NCI-H774 (cell line): ENCODE results near the gene RAB25.
"Not testable (repeated sequence)": the region's sequence is repeated elsewhere in the genome, so short reads cannot be mapped to it uniquely, and the experiment has no call there.

Experiments
- DNase-seq: peaks from one replicate; lab custom pipeline; 2025; lab: John Stamatoyannopoulos, UW

RAB25 gene

DNA sequence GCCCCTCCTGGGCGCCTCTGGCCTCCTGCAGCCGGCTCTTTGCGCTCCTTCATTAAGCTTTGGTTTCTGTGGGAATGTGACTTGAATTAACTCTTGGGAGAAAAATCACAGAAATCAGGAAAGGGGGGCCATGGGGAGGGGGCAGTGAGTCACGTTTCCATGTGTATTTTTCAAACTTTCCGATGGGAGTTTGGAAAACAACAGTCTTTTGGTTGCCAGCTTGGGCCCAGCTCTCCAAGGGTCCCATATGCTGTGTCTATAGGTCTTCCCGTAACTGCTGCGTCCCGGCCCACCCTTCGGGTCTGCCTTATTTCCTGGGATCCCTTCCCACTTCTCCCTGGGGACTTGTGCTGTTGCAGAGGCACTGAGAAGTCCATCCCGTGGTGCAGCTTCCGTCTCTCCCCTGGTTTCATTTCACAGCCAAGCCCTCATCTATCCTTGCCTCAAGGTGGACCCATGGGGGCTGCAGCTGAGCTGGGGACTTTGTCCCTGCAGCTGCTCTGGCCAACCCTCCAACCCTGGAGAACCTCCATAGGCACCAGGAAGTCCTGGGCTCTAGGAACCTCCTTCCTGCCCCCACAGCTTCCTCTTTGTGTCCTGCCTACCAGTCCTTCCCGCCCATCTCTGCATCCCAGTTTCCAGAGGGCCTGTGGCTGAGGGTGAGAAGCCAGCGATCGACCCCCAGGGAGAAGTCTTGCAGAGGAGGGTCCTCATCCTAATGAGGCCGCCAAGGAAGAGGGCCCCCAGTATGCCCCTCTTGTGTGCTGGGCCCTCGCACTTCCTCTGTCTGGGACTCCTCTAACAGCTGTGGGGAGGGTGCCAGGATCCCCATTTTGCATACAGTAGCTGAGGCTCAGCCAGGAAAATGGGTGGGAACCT is 41.9 kb downstream of the RAB25 start:
- no peak for DNase-seq

DNA sequence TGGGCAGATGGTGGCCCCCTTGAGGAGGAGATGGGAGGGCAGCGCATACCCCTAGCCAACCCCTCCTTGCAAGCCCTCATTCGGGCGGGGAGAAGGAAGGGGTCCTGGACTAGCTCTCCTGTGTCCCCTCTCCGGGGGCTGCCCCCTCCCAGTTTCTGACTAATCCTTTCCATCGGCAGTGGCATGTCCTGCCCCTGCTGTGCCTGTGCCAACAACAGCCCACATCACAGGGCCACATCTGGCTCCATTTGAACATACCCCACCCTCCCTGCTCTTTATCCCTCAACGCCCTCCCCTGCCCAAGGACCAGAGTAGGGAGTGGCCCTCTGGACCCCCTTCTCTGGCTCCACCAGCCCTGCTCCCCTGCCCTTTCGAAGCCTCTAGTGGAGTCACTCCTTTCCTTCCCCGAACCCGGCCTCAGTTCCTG is 42.6 kb downstream of the RAB25 start:
- DNase-seq, result no peak

DNA sequence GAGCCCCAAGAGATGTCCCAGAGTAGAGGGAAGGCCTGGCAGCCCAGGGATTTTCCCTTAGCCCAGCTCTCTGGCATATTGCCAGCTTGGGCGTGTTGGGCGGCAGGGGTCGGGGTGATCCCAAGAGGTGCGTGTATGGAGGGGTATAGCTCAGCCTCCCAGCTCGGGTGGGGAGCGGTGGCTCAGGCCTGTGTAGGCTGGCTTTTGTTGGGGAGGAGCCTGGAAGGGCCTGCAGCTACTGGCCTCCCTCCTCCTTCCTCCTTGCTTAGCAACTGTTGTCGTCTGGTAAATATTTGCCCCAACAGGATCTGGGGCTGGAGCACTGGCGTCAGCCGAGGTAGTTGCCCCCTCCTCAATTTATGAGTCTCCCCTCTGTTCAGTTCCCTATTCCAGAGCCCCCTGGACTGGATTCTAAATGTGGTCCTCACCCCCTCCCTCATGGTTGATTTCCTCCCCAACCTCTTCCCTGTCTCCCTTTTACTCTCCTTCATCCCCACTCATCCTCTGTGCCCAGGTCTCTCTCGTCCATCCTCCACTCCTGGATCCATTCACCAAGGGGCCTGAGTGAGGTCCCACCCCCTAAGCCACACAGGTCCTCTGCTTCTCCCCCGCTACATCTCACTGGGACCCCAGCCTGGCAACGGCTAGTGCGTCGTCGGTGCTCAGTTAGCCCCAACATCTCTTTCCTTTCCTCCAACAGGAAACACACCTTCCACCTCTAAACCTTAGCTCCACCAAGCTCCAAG is 43.3 kb downstream of the RAB25 start:
- peak; percentile 70 for DNase-seq

DNA sequence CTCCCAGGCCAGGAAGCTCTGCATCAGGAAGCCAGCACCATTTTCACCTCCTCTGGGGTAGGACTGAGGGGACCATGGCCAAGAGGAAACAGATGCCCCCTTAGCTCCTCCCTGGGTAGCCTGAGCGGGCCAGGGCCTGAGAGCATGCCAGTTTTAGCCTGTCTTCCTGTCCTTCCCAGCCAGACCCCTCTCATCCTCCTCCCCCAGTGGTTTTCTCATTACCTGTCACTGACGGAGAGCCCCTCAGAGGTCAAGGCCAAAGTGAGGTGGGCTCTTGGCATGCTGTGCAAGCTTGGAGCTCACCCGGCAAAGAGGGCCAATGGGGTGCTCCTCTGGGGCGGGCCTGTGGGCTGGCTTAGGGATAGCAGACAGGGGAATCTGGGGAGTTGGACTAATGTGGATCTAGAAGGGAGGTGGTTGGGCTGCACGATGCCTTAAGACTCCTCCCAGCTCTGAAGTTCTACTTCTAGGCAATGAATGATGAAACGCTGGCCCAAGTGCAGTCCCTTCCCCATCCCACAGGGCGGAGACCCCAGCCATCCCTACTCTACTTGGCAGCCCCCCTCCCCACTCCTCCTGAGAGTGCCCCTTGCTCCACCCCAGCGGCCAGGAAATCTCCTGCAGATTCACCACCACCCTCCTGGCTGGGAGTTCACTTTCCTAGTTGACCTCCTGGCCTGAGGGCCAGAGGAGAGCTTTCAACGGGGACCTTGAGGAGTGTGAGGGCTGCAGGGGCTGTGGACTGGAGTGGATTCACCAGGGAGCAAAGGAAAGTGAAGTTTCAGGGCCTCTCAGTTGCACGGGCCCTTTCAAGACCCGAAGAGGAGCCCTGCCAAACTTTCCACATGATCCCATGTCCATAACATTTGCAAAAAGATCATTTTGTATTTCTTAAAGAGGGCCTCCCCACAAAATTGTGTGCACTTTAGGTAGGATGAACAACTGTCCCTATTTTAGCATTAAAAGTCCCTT is 44.2 kb downstream of the RAB25 start:
- DNase-seq, result no peak

DNA sequence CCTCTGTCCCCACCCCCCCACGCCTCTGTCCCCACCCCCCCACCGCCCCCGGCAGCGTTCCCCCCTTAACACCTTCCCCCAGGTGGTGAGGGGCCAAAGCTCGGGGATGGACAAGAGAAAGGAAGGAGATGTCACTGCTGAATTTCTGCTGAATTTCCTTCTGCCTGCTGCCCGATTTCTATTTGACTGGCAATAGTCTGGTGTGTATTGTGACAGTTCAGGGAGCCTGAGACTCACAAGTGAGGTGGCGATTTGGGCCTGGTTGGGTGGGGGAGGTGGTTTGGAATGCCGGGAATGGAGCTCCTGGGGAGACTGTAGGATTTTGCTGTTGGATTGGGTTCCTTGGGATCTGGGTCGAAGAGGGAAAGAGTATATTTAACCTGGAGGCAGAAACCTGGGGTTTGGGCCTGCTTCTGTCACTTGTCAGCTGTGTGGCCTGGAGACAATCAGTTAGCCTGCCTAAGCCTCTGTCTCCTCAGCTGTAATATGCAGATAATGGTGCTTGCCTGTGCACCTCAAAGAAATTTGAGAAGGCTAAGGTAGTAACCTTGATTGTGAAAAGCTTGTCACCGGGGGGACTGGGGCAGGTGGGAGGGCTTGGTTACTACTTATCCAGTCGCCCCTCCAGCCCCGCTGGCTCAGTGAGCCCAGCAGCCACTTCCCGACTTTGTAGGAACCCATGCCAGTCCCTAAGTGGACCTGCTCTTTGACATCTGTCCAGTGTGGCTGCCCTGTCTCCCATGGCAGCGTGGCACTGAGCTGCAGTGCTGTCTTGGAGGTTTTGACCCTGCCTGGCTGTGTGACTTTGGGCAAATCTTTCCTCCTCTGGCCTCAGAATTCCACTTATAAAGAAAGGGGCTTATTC is 45.9 kb downstream of the RAB25 start:
- DNase-seq, result no peak

DNA sequence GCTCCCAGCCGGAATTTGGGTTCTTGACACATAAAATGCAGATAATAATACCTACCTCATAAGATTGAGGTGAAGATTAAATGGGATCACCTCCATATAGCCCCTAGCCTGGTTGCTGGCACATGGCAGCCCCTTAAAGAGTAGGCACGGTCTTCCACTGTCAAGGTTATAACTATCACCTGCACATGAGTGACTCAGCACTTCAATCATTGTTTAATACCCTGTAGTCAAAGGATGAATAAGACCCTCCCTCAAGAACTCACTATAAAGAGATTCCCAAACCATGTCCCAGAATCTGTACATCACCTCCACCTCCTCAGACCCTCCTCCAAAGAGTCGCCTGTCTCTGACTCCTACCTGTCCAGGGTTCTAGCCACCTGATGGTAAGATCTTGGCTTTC is 47.1 kb downstream of the RAB25 start:
- no peak for DNase-seq

DNA sequence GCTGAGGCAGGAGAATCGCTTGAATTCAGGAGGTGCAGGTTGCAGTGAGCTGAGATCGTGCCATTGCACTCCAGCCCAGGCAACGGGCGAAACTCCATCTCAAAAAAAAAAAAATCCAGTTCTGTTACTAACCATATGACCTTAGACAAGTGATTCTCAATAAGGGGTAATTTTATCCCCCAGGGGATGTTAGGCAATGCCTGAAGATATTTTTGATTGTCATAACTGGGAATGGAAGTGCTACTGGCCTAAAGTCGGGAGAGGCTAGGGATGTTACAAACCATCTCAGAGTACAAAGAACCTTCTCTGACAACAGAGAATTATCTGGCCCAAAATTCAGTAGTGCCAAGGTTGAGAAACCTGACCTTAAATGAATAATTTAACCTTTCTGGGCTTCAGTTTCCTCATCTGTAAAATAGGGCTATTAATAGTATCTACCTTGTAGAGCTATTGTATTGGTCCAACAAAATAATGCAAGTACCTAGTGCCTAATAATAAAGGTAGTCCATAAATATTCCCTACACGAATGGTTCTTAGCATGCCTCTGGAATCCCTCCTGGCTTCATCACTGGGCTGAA is 47.8 kb downstream of the RAB25 start:
- no peak for DNase-seq

DNA sequence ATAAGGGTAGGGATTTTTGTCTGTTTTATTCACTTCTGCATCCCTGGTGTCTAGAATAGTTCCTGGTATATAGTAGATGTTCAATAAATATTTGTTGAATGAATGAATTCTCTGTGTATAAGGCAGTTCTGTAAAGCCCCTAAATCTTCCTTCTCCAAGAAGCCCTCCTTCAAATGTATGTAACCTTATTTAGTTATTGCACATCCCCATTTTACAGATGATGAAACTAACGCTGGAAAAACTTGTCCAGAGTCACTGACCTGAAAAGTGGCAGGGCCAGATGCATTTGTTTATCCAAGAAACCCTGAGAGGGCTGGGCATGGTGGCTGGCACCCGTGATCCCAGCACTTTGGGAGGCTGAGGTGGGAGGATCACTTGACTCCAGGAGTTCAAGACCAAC is 49.3 kb downstream of the RAB25 start:
- DNase-seq, result no peak

DNA sequence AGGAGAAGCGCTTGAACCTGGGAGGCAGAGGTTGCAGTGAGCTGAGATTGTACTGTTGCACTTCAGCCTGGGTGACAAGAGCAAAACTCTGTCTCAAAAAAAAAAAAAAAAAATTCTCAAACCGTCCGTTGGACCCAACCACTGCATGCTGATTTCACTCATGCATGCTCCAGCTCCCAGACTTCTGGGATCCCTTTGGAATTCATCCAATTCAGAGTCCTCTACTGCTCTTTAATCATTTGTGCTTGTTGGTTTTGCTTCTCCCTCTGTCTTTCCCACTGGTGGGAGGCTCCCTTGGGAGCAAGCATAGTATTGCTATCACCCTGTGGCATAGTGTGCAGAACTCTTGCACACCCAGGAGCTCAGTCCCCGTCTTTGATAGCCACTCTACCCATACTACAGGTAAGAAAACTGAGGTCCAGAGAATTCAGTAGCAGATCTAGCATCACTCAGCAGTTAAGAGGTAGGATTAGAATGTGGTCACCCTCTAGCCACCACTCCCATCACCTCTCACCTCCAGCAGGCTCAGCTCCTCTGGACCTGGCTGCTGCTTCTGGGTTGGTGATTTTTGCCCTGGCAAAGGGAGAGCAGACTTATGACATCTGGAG is 50.5 kb downstream of the RAB25 start:
- DNase-seq, result no peak

DNA sequence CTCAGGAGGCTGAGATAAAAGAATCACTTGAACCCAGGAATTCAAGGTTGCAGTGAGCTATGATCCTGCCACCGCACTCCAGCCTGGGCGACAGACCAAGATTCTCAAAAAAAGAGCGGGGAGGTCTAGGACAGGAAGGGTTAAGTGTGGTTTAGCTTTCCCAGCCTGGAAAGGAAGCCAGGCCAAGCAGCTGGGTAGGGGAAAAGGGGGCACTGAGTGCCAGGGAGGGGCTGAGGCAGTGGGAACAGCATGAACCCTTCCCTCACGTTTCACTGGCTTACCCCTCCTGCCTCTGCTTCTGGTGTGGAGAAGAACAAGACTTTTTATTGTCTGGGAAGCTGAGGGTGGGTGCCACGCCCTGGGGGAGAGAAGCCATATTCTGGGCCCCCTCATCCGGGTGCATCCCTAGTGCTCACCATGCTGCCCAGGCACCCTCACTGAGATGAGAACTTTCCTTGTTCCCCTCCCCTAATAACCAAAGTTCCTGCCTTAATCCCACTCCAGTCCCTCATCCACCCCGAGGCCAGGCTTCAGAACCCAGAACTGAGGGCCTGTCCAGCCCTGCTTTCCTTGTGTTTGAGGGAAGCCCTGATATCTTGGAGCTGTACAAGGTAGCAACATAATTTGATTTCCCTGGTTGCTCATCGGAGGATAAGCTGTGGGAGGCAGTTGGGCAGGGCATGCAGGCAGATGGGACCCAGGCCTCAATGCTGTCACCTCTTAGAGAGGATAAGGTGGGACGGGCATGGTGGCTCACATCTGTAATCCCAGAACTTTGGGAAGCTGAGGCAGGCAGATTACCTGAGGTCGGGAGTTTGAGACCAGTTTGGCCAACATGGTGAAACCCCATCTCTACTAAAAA is 51.5 kb downstream of the RAB25 start:
- no peak for DNase-seq

DNA sequence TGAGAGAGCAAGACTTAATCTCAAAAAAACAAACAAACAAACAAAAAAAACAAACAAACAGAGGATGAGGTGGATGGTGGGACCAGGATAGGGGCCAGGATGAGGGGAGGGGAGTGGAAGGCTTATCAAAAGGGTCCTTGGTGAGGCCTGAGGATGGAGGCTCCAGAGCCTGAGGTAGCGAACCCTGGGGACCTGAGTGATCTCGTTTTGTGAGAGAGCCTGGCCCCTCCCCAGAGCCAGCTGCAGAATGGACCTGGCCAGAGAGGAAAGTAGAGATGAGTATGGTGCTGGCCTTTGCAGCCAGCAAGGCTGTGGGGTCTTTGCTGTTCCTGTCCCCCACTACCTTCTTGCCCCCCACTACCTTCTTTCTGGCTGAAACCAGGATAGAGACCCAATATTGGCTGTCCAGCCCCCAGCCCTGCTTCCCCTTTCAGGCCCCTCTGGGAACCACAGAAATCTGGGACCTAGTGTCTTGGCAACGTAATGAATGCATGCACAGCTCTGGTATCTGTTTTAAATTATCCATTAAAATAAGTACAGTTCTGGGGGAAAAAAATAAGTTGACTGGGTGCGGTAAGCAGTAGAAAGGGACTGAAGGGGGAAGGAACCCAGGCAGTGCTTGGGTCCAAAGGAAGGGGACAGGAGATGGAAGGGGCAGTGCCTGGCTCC is 52.5 kb downstream of the RAB25 start:
- no peak for DNase-seq

DNA sequence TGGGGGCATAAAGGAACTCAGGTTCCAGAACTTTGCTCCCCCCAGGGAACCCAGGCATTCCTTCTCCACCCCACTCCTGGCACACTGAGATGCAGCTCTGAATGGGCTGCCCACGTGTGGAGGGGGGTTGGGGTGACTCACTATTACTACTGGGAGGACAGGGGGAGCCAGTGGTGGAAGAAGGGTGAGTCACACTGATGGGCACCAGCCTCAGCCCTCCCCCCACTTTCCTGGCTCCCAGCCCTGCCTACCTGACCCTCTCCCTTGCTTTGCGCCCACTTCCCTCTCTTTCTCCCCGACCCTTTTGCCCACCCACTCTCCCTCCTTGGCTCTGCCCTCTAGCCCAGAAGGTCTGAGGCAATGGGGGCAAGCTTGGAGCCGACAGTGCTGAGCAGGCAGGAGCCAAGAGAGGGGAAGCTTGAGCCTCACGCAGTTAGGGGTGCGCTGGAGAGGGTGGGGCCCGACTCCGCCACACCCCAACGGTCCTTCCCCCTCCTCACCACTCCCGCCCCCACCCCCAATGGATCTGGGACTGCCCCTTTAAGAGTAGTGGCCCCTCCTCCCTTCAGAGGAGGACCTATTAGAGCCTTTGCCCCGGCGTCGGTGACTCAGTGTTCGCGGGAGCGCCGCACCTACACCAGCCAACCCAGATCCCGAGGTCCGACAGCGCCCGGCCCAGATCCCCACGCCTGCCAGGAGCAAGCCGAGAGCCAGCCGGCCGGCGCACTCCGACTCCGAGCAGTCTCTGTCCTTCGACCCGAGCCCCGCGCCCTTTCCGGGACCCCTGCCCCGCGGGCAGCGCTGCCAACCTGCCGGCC is 53.4 kb downstream of the RAB25 start, which contains the start of gene LMNA:
LMNA (plus strand) TSS at position 611 of the 818 bp plus-strand sequence. CDS start 208 bp downstream, outside the sequence.
- DNase-seq, result peak; percentile 53

DNA sequence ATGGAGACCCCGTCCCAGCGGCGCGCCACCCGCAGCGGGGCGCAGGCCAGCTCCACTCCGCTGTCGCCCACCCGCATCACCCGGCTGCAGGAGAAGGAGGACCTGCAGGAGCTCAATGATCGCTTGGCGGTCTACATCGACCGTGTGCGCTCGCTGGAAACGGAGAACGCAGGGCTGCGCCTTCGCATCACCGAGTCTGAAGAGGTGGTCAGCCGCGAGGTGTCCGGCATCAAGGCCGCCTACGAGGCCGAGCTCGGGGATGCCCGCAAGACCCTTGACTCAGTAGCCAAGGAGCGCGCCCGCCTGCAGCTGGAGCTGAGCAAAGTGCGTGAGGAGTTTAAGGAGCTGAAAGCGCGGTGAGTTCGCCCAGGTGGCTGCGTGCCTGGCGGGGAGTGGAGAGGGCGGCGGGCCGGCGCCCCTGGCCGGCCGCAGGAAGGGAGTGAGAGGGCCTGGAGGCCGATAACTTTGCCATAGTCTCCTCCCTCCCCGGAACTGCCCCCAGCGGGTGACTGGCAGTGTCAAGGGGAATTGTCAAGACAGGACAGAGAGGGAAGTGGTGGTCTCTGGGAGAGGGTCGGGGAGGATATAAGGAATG is 54.1 kb downstream of the RAB25 start:
- DNase-seq, result no peak

DNA sequence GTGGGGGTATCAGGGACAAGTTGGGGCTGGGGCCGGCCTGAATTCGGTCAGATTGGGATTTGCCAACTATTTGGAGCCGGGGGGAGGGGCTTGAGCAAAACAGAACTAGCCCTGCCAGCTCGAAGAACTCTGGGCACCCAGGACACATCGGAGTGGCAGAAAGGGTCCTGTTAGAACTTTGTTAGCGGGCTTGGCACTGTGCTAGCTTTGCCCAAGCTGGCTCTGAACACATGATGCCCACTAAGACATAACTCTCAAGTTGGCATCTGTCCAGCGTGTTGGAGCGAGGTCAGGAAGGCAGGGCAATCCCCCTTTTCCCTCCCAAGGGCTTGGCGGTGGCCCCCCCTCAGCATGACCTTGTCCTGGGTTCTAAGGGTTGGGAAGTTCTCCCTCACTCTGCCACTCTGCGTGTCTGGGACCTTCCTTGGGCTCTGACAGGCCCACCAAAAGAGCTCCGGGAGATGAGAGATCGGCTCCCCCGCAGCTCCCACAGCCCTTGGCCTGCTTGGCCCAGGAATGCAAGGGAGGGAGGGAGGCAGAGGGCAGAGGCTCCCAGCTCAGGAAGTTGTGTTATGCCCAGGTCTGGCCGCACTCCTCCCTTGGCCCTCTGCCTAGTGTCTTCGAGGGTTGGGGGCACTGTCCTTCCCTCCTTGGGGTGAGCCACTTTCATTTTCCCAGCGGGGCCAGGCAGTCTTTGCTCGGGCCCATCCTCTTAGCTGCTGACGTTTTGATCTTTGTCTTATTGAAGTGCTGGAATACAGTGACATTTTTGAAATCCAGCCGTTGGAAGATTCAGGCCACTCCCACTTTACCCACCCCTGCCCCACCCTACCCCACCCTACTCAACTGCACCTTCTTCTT is 54.8 kb downstream of the RAB25 start:
- no peak for DNase-seq

DNA sequence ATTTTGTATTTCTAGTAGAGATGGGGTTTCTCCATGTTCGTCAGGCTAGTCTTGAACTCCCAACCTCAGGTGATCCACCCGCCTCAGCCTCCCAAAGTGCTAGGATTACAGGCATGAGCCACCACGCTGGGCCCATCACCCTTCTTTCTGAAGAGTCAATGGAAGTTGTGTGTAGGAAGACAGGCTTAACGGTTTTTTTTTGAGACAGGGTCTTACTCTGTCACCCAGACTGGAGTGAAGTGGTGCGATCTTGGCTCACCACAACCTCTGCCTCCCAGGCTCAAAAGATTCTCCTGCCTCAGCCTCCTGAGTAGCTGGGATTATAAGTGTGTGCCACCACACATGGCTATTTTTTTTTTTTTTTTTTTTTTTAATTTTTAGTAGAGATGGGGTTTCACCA is 55.8 kb downstream of the RAB25 start:
- DNase-seq, result not testable (repeated sequence)

DNA sequence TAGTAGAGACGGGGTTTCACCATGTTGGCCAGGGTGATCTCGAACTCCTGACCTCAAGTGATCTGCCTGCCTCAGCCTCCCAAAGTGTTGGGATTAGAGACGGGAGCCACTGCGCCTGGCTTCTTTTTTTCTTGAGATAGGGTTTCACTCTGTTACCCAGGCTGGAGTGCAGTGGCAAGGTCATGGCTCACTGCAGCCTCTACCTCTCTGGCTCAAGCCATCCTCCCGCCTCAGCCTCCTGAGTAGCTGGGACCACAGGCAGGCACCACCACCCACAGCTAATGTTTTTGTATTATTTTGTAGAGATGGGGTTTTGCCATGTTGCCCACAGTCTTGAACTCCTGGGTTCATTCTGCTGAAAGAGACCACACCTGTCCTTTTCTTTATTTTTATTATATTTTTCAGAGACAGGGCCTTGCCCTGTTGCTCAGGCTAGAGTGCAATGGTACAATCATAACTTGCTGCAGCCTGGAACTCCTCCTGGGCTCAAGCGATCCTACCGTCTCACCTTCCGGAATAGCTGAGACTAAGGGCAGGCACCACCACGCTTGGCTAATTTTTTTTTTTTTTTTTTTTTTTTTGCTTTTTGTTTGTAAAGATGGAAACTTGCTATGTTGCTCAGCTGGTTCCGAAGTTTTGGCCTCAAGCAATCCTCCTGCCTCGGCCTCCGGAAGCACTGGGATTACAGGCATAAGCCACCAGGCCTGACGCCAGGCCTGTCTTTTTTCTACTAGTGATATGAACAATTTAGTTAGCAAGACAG is 56.6 kb downstream of the RAB25 start:
- no peak for DNase-seq
